Mesangial cell (primary cell): Measurements from ENCODE around the gene RANBP2. TPM values are rescaled to one million over a fixed set of nuclear protein-coding genes. Genes with fewer than 3 reads are reported as not detected.

Experiments used
- total RNA-seq: library from RNA; depleted of rRNA; stranded (reverse); fragments of >200 nt; gene quantifications from 2 replicates; pipeline ENCODE4 v1.2.3, GENCODE V29; 2015

Gene RANBP2
- 28.5 and 34.4 TPM in 2 replicates for total RNA-seq

DNA sequence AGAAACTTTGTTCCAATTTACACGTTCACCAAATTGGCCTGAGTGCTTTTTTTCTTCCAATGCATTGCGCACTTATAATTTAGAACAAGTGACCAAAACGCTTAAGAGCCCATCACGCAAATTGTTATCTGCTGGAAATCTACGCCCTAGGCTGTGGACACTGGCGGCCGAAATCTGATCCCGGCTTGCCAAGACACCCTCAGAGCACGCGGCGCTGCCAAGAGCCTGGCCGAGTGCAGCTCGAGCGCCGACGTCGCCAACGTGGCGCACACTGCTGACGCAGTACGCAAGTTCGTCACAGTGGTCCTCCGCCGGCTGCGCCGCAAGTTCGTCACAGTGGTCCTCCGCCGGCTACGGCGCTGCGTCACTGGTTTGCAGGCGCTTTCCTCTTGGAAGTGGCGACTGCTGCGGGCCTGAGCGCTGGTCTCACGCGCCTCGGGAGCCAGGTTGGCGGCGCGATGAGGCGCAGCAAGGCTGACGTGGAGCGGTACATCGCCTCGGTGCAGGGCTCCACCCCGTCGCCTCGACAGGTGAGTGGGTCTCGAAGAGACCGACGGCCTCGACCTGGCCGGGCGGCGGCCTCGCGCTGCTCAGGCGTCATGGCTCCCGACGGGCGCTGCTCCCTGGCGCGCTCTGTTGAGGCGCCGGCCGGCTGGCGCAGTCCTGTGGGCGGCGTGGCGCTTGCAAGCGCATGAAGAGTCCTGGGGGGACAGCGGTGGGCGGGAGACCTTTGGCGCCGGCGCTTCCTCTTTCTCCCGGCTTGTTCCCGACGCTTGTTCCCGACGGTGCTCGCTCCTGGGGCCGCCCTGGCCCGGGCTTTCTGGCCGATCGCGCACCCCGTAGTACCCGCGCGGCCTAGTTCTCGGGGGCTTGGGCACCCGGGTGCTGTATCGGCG lies at the start of gene RANBP2:
TSS of gene RANBP2 (plus strand) at position 334 of the 896 bp plus-strand sequence. CDS start at position 459, 125 bp downstream.

DNA sequence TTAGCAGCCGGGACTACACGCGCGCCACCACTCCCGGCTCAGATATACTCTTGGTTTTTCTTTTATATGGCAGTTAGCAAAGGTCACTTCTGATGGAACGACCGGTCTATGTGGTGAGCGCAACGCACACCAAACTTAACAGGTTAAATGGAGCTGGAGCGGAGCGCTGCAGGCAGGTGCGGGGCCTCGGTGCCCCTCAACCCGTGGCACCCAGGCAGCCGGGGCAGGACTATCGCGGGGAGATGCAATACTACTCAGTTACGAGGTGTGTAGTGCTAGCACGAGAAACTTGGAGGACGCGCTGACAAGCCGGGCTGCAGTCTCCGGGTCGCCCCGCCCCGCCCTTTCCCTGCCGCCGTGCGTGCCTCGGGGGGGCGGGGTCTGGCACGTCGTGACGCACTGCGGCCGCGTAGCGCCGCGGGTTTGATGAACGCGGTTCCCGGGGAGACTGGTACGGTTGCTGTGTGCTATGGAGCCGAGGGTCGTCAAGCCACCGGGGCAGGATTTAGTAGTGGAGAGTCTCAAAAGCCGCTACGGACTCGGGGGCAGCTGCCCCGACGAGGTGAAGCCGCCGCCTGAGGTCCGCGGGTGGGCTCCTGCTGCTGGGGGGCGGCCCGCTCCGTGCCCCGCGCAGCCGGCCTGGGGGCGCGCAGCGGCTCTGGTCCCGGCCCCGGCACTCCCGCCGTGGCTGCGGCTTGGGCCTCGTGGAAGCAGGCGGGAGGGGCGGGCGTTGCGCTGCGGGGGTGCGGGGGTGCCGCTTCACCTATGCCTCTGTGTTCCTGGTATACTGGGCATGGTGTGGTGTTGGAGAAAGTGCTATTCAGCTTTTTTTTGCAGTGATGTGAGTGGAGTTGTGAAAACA lies 67.3 kb downstream of the RANBP2 start, which contains the start of gene CCDC138:
TSS of gene CCDC138 (plus strand) at position 418 of the 862 bp plus-strand sequence. CDS start at position 470, 52 bp downstream.

Other genes starting within 250 kb of the RANBP2 start
- gene LIMS1, start 185.0 kb upstream of the RANBP2 start, total RNA-seq = 143 and 184 TPM in 2 replicates
- 2.3 and 8.1 TPM in 2 replicates for gene CCDC138, start 67.3 kb downstream of the RANBP2 start, total RNA-seq